Mucosa of descending colon (tissue), 3 donors: Measurements from ENCODE around the gene XRCC1. TPM values are rescaled to one million over a fixed set of nuclear protein-coding genes. Genes with fewer than 3 reads are reported as not detected.

Experiments
- ATAC-seq: fragments of 200-7000 bp; cut with Tn5 transposase; one replicate; pipeline ENCODE4 v1.9.1; 2020; ENCODE audit warnings: mild to moderate bottlenecking, moderate library complexity
- DNase-seq, 3 donors: peaks; one replicate each; pipeline ENCODE4 v3.0.0-alpha.2; 2020
- H3K36me3 ChIP-seq: fragments of 200-600 bp; one replicate; pipeline ENCODE4 v1.8.0; 2021; ENCODE audit warnings: low read depth, mild to moderate bottlenecking
- H3K4me1 ChIP-seq: fragments of 200-600 bp; one replicate; pipeline ENCODE4 v1.8.0; 2021; ENCODE audit warnings: low read depth, mild to moderate bottlenecking
- H3K4me3 ChIP-seq: fragments of 200-600 bp; one replicate; pipeline ENCODE4 v1.8.0; 2021; ENCODE audit warnings: mild to moderate bottlenecking
- H3K9me3 ChIP-seq: fragments of 200-600 bp; one replicate; pipeline ENCODE4 v1.8.0; 2021; ENCODE audit warnings: mild to moderate bottlenecking
- CTCF ChIP-seq: fragments of 200-600 bp; IDR thresholded peaks from one replicate; pipeline ENCODE4 v1.8.0; 2022; ENCODE audit warnings: antibody characterized with exemption, mild to moderate bottlenecking
- intact Hi-C, 2 donors: fragments of 100-400 bp; cut with DNase I in 1 of 2; cut with micrococcal nuclease in 1 of 2; formaldehyde crosslinking; loops; one replicate each; pipeline versions ENCODE4 v1.11.0 to v1.11.1; 2022; cut with DNase I, micrococcal nuclease
- total RNA-seq, 3 donors: library from RNA; stranded (reverse); fragmentation: NEBNext Ultra II Directional in 2 of 3; extraction: Animal tissue kit (Norgen Biotek cat#: 25700) in 2 of 3; gene quantifications; one replicate each; pipeline versions ENCODE4 v1.2.1 to v1.2.4, GENCODE V29; 2021 to 2023
- donor health status: DM: no; HTN: no; CAD: no; lungs with moderate emphysema.
- donor health status: DM: no; HTN: no; CAD: no.
- donor health status: DM: no; HTN: yes; CAD: no.

The XRCC1 gene
- total RNA-seq, 3 donors from 2014 or later = 16.4 to 33.4 (median 21.1) TPM

- no peak for TF ChIP-seq CTCF
- intact Hi-C loops = no loop called here
- ATAC-seq = no peak
Observed at GRCh38 chr19:43505941-43506340, 69.4 kb downstream of the XRCC1 start.

DNA sequence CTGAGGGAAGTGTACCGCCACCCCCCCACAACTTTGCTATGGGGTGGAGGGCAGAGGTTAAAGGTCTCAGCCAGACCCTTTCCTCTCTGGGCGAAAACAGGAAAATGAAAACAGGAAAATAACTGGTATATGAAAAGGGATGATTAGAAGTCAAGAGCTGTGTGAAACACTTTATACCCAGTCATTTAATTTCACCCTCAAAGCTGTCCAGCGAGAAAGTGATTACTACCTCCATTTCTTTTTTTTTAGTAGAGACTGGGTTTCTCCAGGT is 70.2 kb downstream of the XRCC1 start:
- peaks cover 4% of the 10 kb centered on the region for H3K4me1 ChIP-seq
- no peaks in the 10 kb centered on the region for H3K9me3 ChIP-seq
- TF ChIP-seq CTCF = no peak
- no peak for DNase-seq
- no peak for ATAC-seq
- no peak overlapping the region for H3K4me3 ChIP-seq
- intact Hi-C loops = no loop called here
- no peaks in the 10 kb centered on the region for H3K36me3 ChIP-seq

More at GRCh38 chr19:43505941-43506340, 69.4 kb downstream of the XRCC1 start:
- DNase-seq = no peak
- Histone ChIP-seq H3K4me1 (peaks cover 4% of the 10 kb centered on the region), H3K9me3 (no peaks in the 10 kb centered on the region), H3K36me3 (no peaks in the 10 kb centered on the region), H3K4me3 (no peak overlapping the region)

DNA sequence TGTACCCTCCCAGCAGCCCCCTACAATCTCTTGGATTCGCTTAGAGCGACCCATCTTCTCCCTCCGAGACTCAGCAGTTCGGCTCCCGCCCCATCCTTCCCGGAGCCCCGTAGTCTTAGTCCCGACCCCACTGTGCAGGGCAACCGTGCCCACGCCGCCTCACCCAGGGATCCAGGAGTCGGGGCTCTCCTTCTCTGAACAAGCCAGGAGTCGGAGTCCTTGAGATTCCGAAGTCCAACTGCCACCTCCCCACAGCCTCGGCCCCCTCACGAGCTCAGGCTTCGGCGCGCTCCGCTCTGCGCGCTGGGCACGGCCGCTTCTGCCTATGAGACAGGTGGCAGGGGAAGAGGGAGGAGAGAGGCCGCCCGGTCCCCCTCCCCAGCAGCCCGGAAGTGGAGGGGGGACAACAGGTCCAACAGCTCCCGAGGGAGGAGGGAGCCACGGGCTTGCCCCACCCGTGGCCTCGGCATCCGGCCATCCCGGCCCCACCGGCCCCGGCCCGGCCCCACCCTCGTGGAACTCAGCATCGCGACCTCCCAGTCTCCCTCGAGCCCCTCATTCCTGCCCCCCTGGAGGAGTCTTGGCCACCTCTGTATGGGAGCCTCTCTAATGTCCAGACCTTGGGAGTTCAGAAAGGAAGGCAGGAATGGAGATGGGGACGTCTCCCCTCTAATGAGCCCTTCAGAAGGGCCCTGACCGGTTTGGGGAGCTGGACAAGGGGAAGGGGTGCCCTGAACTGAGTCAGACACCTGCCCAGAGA is 70.7 kb downstream of the XRCC1 start, which contains the start of gene PHLDB3:
Gene PHLDB3, minus strand, starts transcription at position 321 of the 760 bp plus-strand sequence. CDS start 628 bp downstream, outside the sequence.
- ATAC-seq (peak; percentile 68), DNase-seq (peak; percentile 52 to 79 (median 79))
- H3K4me3 ChIP-seq = peak within 1 kb of the TSS; percentile 38
- intact Hi-C loops = no loop called here
- no peaks in the 10 kb centered on the region for H3K9me3 ChIP-seq
- H3K4me1 ChIP-seq = peaks cover 4% of the 10 kb centered on the region
- no peak for TF ChIP-seq CTCF
- no peaks in the 10 kb centered on the region for H3K36me3 ChIP-seq

DNA sequence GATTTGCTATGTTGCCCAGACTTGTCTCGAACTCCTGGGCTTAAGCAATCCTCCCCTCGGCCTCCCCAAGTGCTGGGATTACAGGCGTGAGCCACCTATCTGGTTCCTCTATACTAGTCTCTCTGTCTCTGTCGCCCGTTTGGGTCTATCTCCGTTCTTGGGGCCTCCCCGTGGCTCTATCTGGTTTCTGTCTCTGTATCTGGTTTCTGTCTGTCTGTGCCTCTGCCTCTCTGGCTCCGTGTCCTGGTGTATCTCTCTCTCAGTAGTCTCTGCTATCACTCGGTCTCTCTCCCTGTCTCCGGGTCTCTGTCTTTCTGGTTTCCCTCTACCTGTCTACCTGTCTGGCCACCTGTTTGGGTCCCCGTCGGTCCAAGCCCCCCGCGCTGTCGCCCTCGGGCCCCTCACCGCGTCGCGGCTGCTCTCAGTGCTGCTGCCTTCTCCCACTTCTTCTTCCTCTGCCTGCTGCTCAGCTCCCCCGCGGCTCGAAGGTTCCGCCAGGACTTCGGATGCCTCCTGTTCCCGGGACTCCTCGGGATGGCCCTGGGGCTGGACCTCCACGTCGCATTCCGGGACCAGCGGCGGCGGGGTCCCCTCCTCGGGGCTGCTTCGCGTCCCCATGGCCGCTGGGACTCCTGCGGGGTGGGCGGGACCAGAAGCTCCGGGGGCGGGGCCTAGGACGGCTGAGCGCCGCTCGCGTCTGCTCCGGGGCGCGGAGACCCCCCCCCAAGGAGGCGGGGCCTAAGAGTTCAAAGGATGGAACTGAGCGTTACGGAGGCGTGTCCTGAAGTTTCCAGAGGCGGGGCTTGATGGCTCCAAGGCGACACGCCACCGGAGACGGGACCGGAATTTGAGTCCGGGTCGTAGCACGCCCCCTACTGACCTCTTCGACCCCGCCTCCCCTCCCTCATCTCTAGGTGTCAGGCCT is 71.6 kb downstream of the XRCC1 start:
- peak; percentile 98 to 100 (median 98) for DNase-seq
- ATAC-seq = peak; percentile 94
- Histone ChIP-seq H3K4me1 (peaks cover 8% of the 10 kb centered on the region), H3K9me3 (no peaks in the 10 kb centered on the region), H3K4me3 (peak overlapping the region; percentile 38), H3K36me3 (no peaks in the 10 kb centered on the region)
- TF ChIP-seq CTCF = no peak
- intact Hi-C loops = no loop called here

- Histone ChIP-seq H3K9me3 (no peaks in the 10 kb centered on the region), H3K36me3 (no peaks in the 10 kb centered on the region), H3K4me3 (no peak overlapping the region), H3K4me1 (peaks cover 8% of the 10 kb centered on the region)
- DNase-seq (no peak), ATAC-seq (no peak)
- TF ChIP-seq CTCF = no peak
- intact Hi-C loops = no loop called here
Observed at GRCh38 chr19:43502419-43502976, 72.8 kb downstream of the XRCC1 start.
